GM23338 (cell line): ENCODE measurements around the gene ZNF816. TPM values are rescaled to one million over a fixed set of nuclear protein-coding genes. Genes with fewer than 3 reads are reported as not detected.

ENCODE experiments used
- ATAC-seq: fragments of 200-7000 bp; cut with Tn5 transposase; 3 replicates; pipeline ENCODE4 v1.9.1; 2020
- DNase-seq: peaks from one replicate; pipeline ENCODE4 v3.0.0-alpha.2; 2015; ENCODE audit warnings: low spot score
- H2AFZ ChIP-seq: fragments of 200-600 bp; sonication (generic); 2 replicates; pipeline ENCODE4 v1.8.0; 2016; ENCODE audit warnings: antibody characterized with exemption, mild to moderate bottlenecking, moderate library complexity
- H3F3A ChIP-seq: fragments of 200-600 bp; sonication (generic); replicated peaks from 2 replicates; pipeline ENCODE4 v1.8.0; 2017; ENCODE audit warnings: antibody characterized with exemption, mixed run types, low read depth
- H3K27ac ChIP-seq: fragments of 200-600 bp; sonication (generic); 2 replicates; pipeline ENCODE4 v1.6.1; 2016; ENCODE audit warnings: low read depth
- H3K27me3 ChIP-seq: fragments of 200-600 bp; sonication (generic); 2 replicates; pipeline ENCODE4 v1.8.0; 2016; ENCODE audit warnings: mild to moderate bottlenecking, mixed run types, moderate library complexity; ENCODE audit not compliant: insufficient read depth
- H3K36me3 ChIP-seq: fragments of 200-600 bp; sonication (generic); 2 replicates; pipeline ENCODE4 v1.8.0; 2016; ENCODE audit warnings: mild to moderate bottlenecking; ENCODE audit not compliant: insufficient read depth
- H3K4me1 ChIP-seq: fragments of 200-600 bp; sonication (generic); 2 replicates; pipeline ENCODE4 v1.8.0; 2016; ENCODE audit warnings: mild to moderate bottlenecking, moderate library complexity; ENCODE audit not compliant: insufficient read depth
- H3K4me2 ChIP-seq: fragments of 200-600 bp; sonication (generic); 2 replicates; pipeline ENCODE4 v1.7.1; 2017; ENCODE audit warnings: mixed run types
- H3K4me3 ChIP-seq: fragments of 200-600 bp; sonication (generic); 2 replicates; pipeline ENCODE4 v1.6.1; 2016; ENCODE audit warnings: mixed run types
- H3K79me2 ChIP-seq: fragments of 200-600 bp; sonication (generic); replicated peaks from 2 replicates; pipeline ENCODE4 v1.8.0; 2017; ENCODE audit warnings: mild to moderate bottlenecking; ENCODE audit not compliant: insufficient read depth
- H3K9me2 ChIP-seq: fragments of 200-600 bp; sonication (generic); 2 replicates; pipeline ENCODE4 v1.8.0; 2017; ENCODE audit not compliant: insufficient read depth
- H4K20me1 ChIP-seq: fragments of 200-600 bp; sonication (generic); replicated peaks from 2 replicates; pipeline ENCODE4 v1.8.0; 2017; ENCODE audit warnings: mild to moderate bottlenecking; ENCODE audit not compliant: insufficient read depth
- H3K27ac Mint-ChIP-seq: 2 replicates; pipeline ENCODE4 v1.8.0; 2020; ENCODE audit warnings: inconsistent platforms, mild to moderate bottlenecking, moderate library complexity, mixed read lengths
- H3K27me3 Mint-ChIP-seq: 3 replicates; pipeline ENCODE4 v1.8.0; 2022; ENCODE audit warnings: low read depth, mild to moderate bottlenecking, moderate library complexity, mixed read lengths, inconsistent platforms; ENCODE audit not compliant: insufficient read depth, poor library complexity
- H3K36me3 Mint-ChIP-seq: 3 replicates; pipeline ENCODE4 v1.8.0; 2021; ENCODE audit warnings: low read depth, mild to moderate bottlenecking, inconsistent platforms, moderate library complexity, mixed read lengths
- H3K4me1 Mint-ChIP-seq: 3 replicates; pipeline ENCODE4 v1.8.0; 2020; ENCODE audit warnings: mild to moderate bottlenecking, inconsistent platforms, mixed read lengths
- H3K4me3 Mint-ChIP-seq: 3 replicates; pipeline ENCODE4 v1.8.0; 2021; ENCODE audit warnings: moderate library complexity, mild to moderate bottlenecking, inconsistent platforms, mixed read lengths
- H3K9me3 Mint-ChIP-seq: 3 replicates; pipeline ENCODE4 v1.8.0; 2020; ENCODE audit warnings: moderate library complexity, mild to moderate bottlenecking, inconsistent platforms, mixed read lengths
- CREB1 ChIP-seq: fragments of 250-450 bp; sonication (Bioruptor Pico); IDR thresholded peaks from 2 replicates; pipeline ENCODE4 v1.5.0; 2020; ENCODE audit warnings: low read depth, mild to moderate bottlenecking, moderate library complexity
- EZH2 ChIP-seq: fragments of 200-600 bp; sonication (generic); IDR thresholded peaks from one replicate; pipeline ENCODE4 v1.8.0; 2017; ENCODE audit warnings: antibody characterized with exemption, mild to moderate bottlenecking, low read depth; ENCODE audit not compliant: unreplicated experiment
- JUNB ChIP-seq: IDR thresholded peaks from one replicate; pipeline ENCODE4 v1.6.1; 2016; ENCODE audit warnings: antibody characterized with exemption; ENCODE audit not compliant: unreplicated experiment
- NANOG ChIP-seq: IDR thresholded peaks from 2 replicates; pipeline ENCODE4 v1.6.1; 2016; ENCODE audit warnings: antibody characterized with exemption, borderline replicate concordance
- POLR2AphosphoS5 ChIP-seq: IDR thresholded peaks from 2 replicates; pipeline ENCODE4 v1.6.1; 2016; ENCODE audit warnings: antibody characterized with exemption, low read depth
- STAT1 ChIP-seq: IDR thresholded peaks from one replicate; pipeline ENCODE4 v1.6.1; 2016; ENCODE audit warnings: antibody characterized with exemption; ENCODE audit not compliant: unreplicated experiment
- ZNF114 ChIP-seq: fragments of 250-450 bp; sonication (Bioruptor Pico); IDR thresholded peaks from 2 replicates; pipeline ENCODE4 v1.5.0; 2020; ENCODE audit warnings: mild to moderate bottlenecking, moderate library complexity
- ZNF331 ChIP-seq: fragments of 250-450 bp; sonication (Bioruptor Pico); IDR thresholded peaks from 2 replicates; pipeline ENCODE4 v1.5.0; 2020; ENCODE audit warnings: low read depth, mild to moderate bottlenecking, moderate library complexity
- polyA plus RNA-seq: library from polyadenylated mRNA; unstranded; fragments of >200 nt; fragmentation: Nextera tagmentation; extraction: Ambion mirVana; gene quantifications from 2 replicates; pipeline ENCODE4 v1.2.1, GENCODE V29; 2016
- total RNA-seq: library from RNA; depleted of rRNA; stranded (reverse); fragments of >200 nt; shearing (Covaris generic); gene quantifications from 2 replicates; pipeline ENCODE4 v1.2.3, GENCODE V29; 2014
- TF ChIP-seq, protein P1 (sequence below): IDR thresholded peaks from one replicate; pipeline ENCODE4 v1.6.1; 2018; ENCODE audit warnings: antibody characterized with exemption; ENCODE audit not compliant: unreplicated experiment
- TF ChIP-seq, protein P2 (sequence below): IDR thresholded peaks from 2 replicates; pipeline ENCODE4 v1.6.1; 2016; ENCODE audit warnings: antibody characterized with exemption
- TF ChIP-seq, protein P3 (sequence below), 2 experiments: fragments of 200-600 bp in 1 of 2; sonication (generic) in 1 of 2; conservative IDR thresholded peaks; 2 replicates each; pipeline versions ENCODE4 v1.5.1 to v1.6.1; 2016 to 2017; ENCODE audit warnings: antibody characterized with exemption in 2 of 2, low read depth in 2 of 2, mild to moderate bottlenecking in 2 of 2, moderate library complexity in 1 of 2

Gene ZNF816
- total and polyA plus RNA-seq, 2 experiments from 2014 or later, result 7.0 to 9.5 TPM

DNA sequence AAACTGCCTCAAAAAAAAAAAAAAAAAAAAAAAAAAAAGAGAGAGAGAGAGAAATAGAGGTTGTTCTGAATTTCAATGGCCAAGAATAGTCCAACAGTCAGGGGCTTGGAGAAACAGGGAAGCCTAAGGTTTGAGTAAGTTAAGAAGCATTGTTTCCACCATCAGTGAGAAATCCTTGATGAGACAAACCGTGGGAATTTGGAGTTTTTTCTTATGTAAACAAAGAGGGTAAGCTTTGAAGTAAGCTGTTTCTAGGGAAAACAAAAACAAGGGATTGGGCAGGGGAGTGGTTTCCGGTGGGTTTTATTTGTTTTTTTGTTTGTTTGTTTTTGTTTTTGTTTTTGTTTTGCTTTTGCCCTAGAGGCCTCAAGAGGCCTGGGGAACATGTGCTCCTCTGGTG, 39.8 kb upstream of the ZNF816 start:
- Histone ChIP-seq H3F3A (no peaks in the 10 kb centered on the region), H3K4me1 (peaks cover 11% of the 10 kb centered on the region), H2AFZ (no peak overlapping the region), H3K9me2 (no peaks in the 10 kb centered on the region), H4K20me1 (0 out of 2 replicates have a peak, but pooled peaks cover 3% of the 10 kb centered on the region), H3K27me3 (peaks cover 44% of the 10 kb centered on the region), H3K4me3 (no peak overlapping the region), H3K4me2 (no peak overlapping the region), H3K36me3 (no peaks in the 10 kb centered on the region), H3K79me2 (no peaks in the 10 kb centered on the region), H3K27ac (no peak overlapping the region)
- no peak for TF ChIP-seq POLR2AphosphoS5
- no peaks in the 10 kb centered on the region; the same call in 2 of the 3 replicates for H3K36me3 Mint-ChIP-seq
- peak; percentile 78 for DNase-seq
- H3K9me3 Mint-ChIP-seq, result no peaks in the 10 kb centered on the region
- H3K27me3 Mint-ChIP-seq, result peaks cover 33% of the 10 kb centered on the region
- H3K27ac Mint-ChIP-seq, result no peak overlapping the region
- ATAC-seq, result peak; percentile 34
- peaks cover 7% of the 10 kb centered on the region for H3K4me1 Mint-ChIP-seq
- no peak overlapping the region for H3K4me3 Mint-ChIP-seq

DNA sequence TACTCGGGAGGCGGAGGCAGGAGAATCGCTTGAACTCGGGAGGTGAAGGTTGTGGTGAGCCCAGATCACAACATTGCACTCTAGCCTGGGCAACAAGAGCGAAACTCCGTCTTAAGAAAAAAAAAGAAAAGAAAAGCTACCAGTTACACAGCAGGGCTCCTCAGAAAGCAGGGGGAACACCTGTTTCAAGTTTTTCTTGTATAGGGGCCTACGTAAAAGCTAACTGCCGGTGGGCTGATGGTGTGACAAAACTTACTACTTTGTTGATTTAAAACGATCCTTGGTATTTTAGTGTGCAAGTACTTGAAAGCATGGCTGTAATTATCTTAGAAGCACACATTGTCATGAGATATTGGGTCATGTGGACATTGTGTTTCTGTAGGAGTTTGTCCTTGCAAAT, 35.3 kb upstream of the ZNF816 start:
- H3F3A ChIP-seq, result 0 out of 2 replicates have a peak, but pooled peaks cover 3% of the 10 kb centered on the region
- no peaks in the 10 kb centered on the region for H3K36me3 ChIP-seq
- peak overlapping the region; percentile 30; the same call in 1 of the 2 replicates for H2AFZ ChIP-seq
- peak overlapping the region; percentile 50 for H3K4me3 ChIP-seq
- no peak overlapping the region for H3K27ac ChIP-seq
- H3K4me2 ChIP-seq, result peak overlapping the region; percentile 71
- H3K4me1 ChIP-seq, result peaks cover 11% of the 10 kb centered on the region
- no peaks in the 10 kb centered on the region for H3K9me2 ChIP-seq
- 0 out of 2 replicates have a peak, but pooled peaks cover 3% of the 10 kb centered on the region for H4K20me1 ChIP-seq
- Mint-ChIP-seq H3K4me1 (peaks cover 11% of the 10 kb centered on the region), H3K36me3 (no peaks in the 10 kb centered on the region), H3K27ac (no peak overlapping the region), H3K4me3 (peak overlapping the region; percentile 73), H3K9me3 (no peaks in the 10 kb centered on the region; the same call in 1 of the 3 replicates), H3K27me3 (peaks cover 51% of the 10 kb centered on the region)
- H3K27me3 ChIP-seq, result peaks cover 85% of the 10 kb centered on the region
- DNase-seq (peak; percentile 59), ATAC-seq (peak; percentile 7)
- H3K79me2 ChIP-seq, result no peaks in the 10 kb centered on the region
- TF ChIP-seq, protein P1, sequence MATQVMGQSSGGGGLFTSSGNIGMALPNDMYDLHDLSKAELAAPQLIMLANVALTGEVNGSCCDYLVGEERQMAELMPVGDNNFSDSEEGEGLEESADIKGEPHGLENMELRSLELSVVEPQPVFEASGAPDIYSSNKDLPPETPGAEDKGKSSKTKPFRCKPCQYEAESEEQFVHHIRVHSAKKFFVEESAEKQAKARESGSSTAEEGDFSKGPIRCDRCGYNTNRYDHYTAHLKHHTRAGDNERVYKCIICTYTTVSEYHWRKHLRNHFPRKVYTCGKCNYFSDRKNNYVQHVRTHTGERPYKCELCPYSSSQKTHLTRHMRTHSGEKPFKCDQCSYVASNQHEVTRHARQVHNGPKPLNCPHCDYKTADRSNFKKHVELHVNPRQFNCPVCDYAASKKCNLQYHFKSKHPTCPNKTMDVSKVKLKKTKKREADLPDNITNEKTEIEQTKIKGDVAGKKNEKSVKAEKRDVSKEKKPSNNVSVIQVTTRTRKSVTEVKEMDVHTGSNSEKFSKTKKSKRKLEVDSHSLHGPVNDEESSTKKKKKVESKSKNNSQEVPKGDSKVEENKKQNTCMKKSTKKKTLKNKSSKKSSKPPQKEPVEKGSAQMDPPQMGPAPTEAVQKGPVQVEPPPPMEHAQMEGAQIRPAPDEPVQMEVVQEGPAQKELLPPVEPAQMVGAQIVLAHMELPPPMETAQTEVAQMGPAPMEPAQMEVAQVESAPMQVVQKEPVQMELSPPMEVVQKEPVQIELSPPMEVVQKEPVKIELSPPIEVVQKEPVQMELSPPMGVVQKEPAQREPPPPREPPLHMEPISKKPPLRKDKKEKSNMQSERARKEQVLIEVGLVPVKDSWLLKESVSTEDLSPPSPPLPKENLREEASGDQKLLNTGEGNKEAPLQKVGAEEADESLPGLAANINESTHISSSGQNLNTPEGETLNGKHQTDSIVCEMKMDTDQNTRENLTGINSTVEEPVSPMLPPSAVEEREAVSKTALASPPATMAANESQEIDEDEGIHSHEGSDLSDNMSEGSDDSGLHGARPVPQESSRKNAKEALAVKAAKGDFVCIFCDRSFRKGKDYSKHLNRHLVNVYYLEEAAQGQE, result no peak
- TF ChIP-seq JUNB (no peak), STAT1 (no peak), CREB1 (no peak), ZNF114 (CRISPR knock-in tag) (no peak), NANOG (no peak), ZNF331 (no peak), EZH2 (no peak)
- TF ChIP-seq, protein P2, sequence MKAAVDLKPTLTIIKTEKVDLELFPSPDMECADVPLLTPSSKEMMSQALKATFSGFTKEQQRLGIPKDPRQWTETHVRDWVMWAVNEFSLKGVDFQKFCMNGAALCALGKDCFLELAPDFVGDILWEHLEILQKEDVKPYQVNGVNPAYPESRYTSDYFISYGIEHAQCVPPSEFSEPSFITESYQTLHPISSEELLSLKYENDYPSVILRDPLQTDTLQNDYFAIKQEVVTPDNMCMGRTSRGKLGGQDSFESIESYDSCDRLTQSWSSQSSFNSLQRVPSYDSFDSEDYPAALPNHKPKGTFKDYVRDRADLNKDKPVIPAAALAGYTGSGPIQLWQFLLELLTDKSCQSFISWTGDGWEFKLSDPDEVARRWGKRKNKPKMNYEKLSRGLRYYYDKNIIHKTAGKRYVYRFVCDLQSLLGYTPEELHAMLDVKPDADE, result no peak
- TF ChIP-seq, protein P3, sequence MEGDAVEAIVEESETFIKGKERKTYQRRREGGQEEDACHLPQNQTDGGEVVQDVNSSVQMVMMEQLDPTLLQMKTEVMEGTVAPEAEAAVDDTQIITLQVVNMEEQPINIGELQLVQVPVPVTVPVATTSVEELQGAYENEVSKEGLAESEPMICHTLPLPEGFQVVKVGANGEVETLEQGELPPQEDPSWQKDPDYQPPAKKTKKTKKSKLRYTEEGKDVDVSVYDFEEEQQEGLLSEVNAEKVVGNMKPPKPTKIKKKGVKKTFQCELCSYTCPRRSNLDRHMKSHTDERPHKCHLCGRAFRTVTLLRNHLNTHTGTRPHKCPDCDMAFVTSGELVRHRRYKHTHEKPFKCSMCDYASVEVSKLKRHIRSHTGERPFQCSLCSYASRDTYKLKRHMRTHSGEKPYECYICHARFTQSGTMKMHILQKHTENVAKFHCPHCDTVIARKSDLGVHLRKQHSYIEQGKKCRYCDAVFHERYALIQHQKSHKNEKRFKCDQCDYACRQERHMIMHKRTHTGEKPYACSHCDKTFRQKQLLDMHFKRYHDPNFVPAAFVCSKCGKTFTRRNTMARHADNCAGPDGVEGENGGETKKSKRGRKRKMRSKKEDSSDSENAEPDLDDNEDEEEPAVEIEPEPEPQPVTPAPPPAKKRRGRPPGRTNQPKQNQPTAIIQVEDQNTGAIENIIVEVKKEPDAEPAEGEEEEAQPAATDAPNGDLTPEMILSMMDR (conservative IDR thresholded peaks at IDR 0.05; ENCODE audit: low read depth in 2 of 2), result no peak
